Thyroid gland (tissue), 4 donors: ENCODE results near the gene XRCC3.

ENCODE experiments used
- POLR2A ChIP-seq, 2 donors: fragments of 450-650 bp; IDR thresholded peaks; one replicate each; pipeline ENCODE4 v1.6.1; 2017; ENCODE audit warnings: antibody characterized with exemption in 2 of 2, mild to moderate bottlenecking in 2 of 2, moderate library complexity in 1 of 2
- TF ChIP-seq, protein P1 (sequence below), 6 experiments: fragments of 200-600 bp in 3 of 6; fragments of 450-650 bp in 3 of 6; sonication (generic) in 3 of 6; IDR thresholded peaks; one replicate each; pipeline ENCODE4 v1.5.1; 2016 to 2019; ENCODE audit warnings: antibody characterized with exemption in 6 of 6, mild to moderate bottlenecking in 2 of 6, inconsistent platforms in 1 of 6, moderate library complexity in 1 of 6

DNA sequence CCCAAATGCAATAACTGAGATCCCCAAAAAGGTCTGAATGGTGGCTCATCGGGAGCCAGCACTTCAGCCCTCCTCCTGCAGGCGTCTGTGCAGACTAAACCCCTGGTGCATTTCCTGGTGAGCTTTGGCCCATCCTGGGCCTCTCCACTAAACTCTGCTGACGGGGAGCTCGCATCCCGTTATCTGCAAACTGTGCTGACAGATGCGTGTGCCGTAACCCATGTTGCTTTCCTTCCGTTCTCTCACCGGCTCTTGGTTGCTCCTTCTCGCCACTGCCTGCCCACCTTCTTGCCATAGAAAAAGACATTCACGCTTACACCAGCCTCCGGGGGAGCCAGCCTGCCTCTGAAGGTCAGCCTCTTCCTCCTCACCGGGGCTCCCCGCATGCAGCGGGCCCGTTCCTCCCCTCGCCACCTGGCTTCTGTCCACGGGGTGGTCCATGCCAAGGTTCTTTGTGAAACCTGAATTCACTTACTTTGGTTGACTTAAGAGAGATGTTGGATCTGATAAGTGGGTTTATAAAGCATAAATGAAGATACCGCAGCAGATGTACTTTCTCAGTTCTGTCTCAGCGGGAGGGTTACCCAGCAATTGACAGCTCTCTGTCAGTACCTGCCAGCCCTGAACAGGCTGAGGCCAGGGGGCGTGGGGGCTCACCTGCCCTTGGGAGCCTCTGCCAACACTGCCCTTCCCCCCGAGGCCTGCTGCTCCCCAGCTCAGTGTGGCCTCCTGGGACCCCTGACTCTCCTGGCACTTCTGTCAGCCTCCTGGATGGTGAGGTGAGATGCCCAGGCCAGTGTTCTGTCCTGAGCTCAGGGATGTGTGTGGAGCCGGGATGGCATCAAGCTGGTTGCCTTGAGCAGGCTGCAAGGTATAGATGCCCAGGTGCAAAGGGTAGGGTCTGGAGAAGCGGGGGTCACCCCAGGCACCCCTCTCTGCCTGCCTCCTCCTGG lies 14.5 kb upstream of the XRCC3 start:
- no peak for TF ChIP-seq POLR2A (IDR thresholded peaks at IDR 0.05)
- TF ChIP-seq, protein P1, sequence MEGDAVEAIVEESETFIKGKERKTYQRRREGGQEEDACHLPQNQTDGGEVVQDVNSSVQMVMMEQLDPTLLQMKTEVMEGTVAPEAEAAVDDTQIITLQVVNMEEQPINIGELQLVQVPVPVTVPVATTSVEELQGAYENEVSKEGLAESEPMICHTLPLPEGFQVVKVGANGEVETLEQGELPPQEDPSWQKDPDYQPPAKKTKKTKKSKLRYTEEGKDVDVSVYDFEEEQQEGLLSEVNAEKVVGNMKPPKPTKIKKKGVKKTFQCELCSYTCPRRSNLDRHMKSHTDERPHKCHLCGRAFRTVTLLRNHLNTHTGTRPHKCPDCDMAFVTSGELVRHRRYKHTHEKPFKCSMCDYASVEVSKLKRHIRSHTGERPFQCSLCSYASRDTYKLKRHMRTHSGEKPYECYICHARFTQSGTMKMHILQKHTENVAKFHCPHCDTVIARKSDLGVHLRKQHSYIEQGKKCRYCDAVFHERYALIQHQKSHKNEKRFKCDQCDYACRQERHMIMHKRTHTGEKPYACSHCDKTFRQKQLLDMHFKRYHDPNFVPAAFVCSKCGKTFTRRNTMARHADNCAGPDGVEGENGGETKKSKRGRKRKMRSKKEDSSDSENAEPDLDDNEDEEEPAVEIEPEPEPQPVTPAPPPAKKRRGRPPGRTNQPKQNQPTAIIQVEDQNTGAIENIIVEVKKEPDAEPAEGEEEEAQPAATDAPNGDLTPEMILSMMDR (IDR thresholded peaks at IDR 0.05), result no peak
